DMS114 treated with DMSO at 0.1 percent for 48 hours (cell line): ENCODE measurements around the gene GLDN.
"Not testable (repeated sequence)": the region's sequence is repeated elsewhere in the genome, so short reads cannot be mapped to it uniquely, and the experiment has no call there.

Experiments
- DNase-seq: peaks from one replicate; lab custom pipeline; 2025; ENCODE audit not compliant: unreplicated experiment; lab: John Stamatoyannopoulos, UW

Gene GLDN

DNA sequence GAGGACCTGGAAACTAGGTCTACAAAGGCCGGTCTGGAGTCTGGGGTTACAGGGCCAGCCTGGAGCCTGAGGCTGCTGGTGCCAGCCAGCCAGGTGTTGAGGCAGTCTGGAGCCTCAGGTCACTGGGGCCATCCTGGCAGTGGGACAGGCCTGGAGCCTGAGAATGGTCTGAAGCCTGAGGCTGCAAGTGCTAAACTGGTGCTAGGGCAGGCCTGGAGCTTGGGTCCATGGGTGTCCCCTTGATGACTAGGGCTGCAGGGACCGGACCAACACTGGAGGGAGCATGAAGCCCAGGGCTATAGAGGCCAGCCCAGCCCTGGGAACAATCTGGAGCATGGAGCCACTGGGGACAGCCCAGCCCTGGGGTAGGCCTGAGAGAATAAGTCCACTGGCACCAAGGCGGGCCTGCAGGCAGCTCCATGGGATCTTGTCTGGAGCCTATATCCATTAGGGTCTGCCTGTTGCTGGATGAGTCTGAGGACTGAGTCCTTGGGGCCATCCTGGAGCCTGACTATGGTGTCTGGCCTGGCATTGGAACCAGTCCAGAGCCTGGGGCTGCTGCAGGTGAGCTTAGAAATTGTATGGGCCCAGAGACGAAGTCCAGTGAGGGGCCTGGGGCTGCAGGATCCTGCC lies 101.9 kb downstream of the GLDN start:
- DNase-seq: no peak

DNA sequence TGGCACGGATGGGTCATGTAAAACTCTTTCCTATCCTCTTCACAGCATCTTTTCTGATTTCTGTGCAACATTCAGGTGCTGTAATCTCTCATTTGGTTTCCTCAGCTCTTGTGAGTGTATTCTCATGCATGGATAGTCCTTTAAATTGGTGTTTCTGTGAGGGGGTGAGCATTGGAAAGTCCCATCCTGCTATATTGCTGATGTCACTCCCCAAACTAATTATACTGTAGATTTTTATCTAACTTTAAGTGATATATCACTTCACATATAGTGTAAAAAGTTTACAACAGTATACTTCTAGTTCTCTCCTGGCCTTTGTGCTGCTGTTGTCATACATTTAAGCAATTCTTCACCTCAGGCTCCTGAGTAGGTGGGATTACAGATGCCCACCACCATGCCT lies 102.7 kb downstream of the GLDN start:
- no peak for DNase-seq

DNA sequence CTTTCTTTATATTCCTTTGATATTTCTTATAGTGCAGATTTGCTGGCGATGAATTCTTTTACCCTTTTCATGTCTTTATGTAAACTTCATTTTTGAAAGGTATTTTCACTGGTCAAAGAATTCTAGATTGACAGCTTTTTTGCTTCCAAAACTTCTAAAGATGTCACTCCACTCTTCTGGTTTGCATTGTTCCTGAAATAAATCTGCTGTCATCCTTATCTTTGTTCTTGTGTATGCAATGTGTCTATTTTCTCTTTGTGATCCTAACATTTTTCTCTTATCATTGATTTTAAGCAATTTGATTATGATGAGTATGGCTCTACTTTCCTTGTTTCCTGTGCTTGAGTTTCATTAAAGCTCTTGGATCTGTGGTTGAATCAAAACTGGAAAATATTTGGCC lies 103.4 kb downstream of the GLDN start:
- no peak for DNase-seq

DNA sequence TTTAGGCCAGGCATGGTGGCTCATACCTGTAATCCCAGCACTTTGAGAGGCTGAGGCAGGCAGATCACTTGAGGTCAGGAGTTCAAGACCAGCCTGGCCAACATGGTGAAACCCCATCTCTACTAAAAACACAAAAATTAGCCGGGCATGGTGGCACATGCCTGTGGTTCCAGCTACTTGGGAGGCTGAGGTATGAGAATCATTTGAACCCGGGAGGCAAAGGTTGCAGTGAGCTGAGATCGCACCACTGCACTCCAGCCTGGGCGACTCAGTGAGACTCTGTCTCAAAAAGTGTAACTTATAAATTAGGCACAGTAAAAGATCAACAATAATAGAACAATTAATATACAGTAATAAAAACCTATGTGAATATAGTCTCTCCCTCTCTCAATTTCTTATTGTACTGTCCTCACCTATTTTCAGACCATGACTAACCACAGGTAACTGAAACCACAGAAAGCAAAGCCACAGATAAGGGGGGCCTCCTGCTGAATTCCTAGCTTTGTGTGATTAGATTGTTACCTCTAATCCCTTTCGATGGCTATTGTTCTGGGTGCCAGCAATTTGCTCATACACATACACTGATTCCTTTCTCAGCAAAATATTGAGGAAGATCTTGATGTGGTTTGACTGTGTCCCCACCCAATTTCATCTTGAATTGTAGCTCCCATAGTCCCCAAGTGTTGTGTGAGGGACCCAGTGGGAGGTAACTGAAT lies 104.7 kb downstream of the GLDN start:
- not testable (repeated sequence) for DNase-seq

DNA sequence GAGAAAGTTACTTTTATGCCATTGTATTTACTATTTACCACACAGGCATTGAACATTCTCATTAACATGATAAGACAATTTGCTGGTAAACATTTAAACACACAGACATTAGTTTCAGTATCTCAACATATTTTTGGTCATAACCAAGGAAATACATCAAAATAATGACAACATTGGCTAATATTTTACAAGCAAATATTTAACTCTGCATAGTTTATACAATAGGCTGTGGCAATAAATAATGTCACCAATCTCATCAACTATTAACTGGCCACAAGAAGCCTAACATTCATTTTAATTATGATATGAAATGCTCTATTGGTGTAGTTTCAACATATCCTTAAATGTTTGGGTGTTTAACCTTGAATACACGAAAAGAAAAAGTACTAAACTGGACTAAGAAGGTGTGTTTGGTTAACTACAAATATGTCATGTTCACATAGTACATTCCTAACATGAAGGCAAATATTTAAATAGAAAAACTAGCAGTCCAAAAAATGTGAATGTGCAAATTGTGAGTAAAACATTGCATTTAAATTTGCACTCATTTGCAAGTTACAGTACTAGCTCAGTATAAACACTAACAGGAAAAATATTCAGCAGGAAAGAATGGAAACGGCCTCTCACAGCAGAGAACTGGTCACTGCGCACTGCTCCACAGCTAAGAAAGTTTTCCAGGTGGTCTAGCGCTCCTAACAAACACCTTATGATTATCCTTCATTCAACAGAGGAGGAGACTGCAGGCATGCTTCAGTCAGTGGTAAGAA lies 106.6 kb downstream of the GLDN start:
- no peak for DNase-seq

DNA sequence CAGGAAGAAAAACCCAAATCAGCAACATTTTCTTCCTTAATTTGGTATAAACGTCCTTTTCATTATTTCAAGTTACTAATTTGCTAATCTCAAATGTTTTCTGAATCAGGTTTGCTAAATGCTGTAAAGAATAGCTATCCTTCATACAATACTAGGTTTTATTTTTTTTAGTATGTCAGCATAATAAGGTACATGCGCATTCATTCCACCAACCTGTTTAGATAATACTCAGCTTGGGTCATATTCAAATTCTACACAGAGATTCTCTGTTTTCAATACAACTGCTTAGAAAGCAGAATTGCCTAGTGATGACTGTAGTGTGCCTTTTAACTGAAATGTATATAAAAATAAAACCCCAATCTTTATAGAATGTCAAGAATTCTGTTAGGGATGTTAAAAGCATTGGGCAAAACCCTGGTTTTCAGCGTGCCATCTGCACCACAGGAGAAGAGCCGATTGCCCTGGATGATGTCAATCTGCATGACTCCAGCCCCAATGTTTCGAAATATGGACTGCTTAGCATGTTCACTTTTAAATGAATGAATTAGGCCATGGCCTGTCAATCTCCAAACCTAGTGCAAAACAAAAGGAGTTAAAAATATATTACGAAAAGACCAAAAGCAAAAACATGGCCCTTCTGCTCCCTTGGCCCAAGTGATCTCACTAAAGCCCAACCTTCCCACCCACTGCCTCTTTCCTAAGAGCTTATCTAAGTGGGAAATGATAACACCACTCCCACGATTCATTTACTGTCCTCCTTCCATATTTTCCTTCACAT lies 107.4 kb downstream of the GLDN start:
- no peak for DNase-seq

DNA sequence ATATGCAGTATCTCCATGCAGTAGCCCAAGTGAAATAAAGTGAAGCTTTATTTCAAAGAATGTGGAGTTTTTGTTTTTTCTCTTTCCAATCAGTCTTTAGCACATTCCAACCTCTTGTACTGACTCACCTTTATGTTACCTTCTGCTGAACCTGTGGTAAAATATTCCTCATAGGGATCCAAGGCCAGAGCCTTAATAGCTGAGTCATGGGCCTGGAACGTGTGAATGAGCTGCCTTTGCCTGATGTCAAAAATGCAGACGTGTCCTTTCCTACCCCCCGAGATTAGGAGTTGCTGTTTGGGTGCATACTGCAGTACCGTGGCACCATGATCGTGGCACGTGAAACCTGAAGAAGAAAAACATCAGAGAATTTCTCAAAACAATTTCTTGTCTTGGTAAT lies 108.5 kb downstream of the GLDN start:
- DNase-seq: no peak
